ENCODE measurements around the gene SYNGR1. TPM values are rescaled to one million over a fixed set of nuclear protein-coding genes. Genes with fewer than 3 reads are reported as not detected.

Gene SYNGR1
- total and polyA plus RNA-seq, 2 experiments from 2014 or later = 30.9 to 37.0 TPM

DNA sequence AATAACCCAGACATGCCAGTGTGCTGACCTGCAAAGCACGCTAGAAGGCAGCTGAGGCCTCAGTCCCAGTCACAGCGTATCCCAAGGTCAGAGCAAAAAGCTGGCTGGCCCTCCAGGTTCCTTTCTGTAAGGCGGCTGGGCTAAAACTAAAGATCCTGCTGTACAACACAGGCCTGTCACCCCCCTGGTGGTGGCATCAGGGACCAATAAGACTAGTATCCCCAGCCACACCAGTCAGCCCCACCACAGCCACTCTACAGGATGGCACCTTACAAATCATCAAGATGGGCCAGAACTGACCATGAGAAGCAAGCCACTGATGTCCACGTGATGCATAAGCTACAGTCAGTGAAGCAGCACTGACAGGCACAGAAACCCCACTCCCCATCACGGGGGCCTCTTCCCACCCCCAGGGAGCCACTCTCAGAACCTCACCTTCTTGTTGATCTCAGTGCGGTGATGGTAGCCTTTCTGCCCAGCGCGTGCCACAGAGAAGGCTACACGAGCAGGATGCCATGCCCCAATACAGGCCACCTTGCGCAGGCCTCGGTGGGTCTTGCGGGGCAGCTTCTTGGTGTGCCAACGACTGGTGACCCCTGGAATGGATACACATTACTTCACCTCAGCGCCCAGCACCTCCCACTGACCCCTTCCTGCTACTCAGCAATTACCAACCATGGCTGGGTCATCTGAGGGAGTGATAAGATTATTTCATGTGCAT lies 35.4 kb upstream of the SYNGR1 start:
- Histone ChIP-seq H3F3A (replicated peaks; ENCODE audit: low read depth) (peaks cover 94% of the 10 kb centered on the region), H3K4me1 (ENCODE audit: insufficient read depth) (peaks cover 48% of the 10 kb centered on the region), H4K20me1 (replicated peaks; ENCODE audit: insufficient read depth) (peaks cover 61% of the 10 kb centered on the region), H3K9me2 (ENCODE audit: insufficient read depth) (no peaks in the 10 kb centered on the region), H2AFZ (no peak overlapping the region), H3K4me2 (peak overlapping the region; percentile 100; the same call in 1 of the 2 replicates), H3K36me3 (ENCODE audit: insufficient read depth) (peaks cover 68% of the 10 kb centered on the region), H3K27me3 (ENCODE audit: insufficient read depth) (no peaks in the 10 kb centered on the region), H3K79me2 (replicated peaks; ENCODE audit: insufficient read depth) (peaks cover 49% of the 10 kb centered on the region), H3K4me3 (peak overlapping the region; percentile 98; the same call in 1 of the 2 replicates), H3K27ac (ENCODE audit: low read depth) (peak overlapping the region; percentile 99)
- H3K36me3 Mint-ChIP-seq (ENCODE audit: low read depth) = peaks cover 84% of the 10 kb centered on the region
- H3K4me3 Mint-ChIP-seq = peak overlapping the region; percentile 100
- TF ChIP-seq, protein P1, sequence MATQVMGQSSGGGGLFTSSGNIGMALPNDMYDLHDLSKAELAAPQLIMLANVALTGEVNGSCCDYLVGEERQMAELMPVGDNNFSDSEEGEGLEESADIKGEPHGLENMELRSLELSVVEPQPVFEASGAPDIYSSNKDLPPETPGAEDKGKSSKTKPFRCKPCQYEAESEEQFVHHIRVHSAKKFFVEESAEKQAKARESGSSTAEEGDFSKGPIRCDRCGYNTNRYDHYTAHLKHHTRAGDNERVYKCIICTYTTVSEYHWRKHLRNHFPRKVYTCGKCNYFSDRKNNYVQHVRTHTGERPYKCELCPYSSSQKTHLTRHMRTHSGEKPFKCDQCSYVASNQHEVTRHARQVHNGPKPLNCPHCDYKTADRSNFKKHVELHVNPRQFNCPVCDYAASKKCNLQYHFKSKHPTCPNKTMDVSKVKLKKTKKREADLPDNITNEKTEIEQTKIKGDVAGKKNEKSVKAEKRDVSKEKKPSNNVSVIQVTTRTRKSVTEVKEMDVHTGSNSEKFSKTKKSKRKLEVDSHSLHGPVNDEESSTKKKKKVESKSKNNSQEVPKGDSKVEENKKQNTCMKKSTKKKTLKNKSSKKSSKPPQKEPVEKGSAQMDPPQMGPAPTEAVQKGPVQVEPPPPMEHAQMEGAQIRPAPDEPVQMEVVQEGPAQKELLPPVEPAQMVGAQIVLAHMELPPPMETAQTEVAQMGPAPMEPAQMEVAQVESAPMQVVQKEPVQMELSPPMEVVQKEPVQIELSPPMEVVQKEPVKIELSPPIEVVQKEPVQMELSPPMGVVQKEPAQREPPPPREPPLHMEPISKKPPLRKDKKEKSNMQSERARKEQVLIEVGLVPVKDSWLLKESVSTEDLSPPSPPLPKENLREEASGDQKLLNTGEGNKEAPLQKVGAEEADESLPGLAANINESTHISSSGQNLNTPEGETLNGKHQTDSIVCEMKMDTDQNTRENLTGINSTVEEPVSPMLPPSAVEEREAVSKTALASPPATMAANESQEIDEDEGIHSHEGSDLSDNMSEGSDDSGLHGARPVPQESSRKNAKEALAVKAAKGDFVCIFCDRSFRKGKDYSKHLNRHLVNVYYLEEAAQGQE (IDR thresholded peaks at IDR 0.05; ENCODE audit: unreplicated experiment) = no peak
- TF ChIP-seq CREB1 (CRISPR knock-in tag; IDR thresholded peaks at IDR 0.05; ENCODE audit: low read depth) = no peak
- TF ChIP-seq, protein P2, sequence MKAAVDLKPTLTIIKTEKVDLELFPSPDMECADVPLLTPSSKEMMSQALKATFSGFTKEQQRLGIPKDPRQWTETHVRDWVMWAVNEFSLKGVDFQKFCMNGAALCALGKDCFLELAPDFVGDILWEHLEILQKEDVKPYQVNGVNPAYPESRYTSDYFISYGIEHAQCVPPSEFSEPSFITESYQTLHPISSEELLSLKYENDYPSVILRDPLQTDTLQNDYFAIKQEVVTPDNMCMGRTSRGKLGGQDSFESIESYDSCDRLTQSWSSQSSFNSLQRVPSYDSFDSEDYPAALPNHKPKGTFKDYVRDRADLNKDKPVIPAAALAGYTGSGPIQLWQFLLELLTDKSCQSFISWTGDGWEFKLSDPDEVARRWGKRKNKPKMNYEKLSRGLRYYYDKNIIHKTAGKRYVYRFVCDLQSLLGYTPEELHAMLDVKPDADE (IDR thresholded peaks at IDR 0.05) = no peak
- TF ChIP-seq NANOG (IDR thresholded peaks at IDR 0.05; ENCODE audit: borderline replicate concordance) = no peak
- no peak for TF ChIP-seq ZNF331 (CRISPR knock-in tag; IDR thresholded peaks at IDR 0.05; ENCODE audit: low read depth)
- no peak for TF ChIP-seq EZH2 (IDR thresholded peaks at IDR 0.05; ENCODE audit: low read depth, unreplicated experiment)
- TF ChIP-seq, protein P3, sequence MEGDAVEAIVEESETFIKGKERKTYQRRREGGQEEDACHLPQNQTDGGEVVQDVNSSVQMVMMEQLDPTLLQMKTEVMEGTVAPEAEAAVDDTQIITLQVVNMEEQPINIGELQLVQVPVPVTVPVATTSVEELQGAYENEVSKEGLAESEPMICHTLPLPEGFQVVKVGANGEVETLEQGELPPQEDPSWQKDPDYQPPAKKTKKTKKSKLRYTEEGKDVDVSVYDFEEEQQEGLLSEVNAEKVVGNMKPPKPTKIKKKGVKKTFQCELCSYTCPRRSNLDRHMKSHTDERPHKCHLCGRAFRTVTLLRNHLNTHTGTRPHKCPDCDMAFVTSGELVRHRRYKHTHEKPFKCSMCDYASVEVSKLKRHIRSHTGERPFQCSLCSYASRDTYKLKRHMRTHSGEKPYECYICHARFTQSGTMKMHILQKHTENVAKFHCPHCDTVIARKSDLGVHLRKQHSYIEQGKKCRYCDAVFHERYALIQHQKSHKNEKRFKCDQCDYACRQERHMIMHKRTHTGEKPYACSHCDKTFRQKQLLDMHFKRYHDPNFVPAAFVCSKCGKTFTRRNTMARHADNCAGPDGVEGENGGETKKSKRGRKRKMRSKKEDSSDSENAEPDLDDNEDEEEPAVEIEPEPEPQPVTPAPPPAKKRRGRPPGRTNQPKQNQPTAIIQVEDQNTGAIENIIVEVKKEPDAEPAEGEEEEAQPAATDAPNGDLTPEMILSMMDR (conservative IDR thresholded peaks at IDR 0.05; ENCODE audit: low read depth in 2 of 2) = peak; percentile 5 to 34; a peak in 2 of 4 replicates
- TF ChIP-seq EZH2phosphoT487 (IDR thresholded peaks at IDR 0.05; ENCODE audit: unreplicated experiment) = no peak
- TF ChIP-seq POLR2AphosphoS5 (IDR thresholded peaks at IDR 0.05; ENCODE audit: low read depth) = peak; percentile 21
- TF ChIP-seq STAT1 (IDR thresholded peaks at IDR 0.05; ENCODE audit: unreplicated experiment) = no peak
- H3K9me3 Mint-ChIP-seq = peaks cover 17% of the 10 kb centered on the region
- DNase-seq (ENCODE audit: low spot score) = peak; percentile 47
- H3K27me3 Mint-ChIP-seq (ENCODE audit: insufficient read depth, low read depth, poor library complexity) = peaks cover 78% of the 10 kb centered on the region
- H3K27ac Mint-ChIP-seq = peak overlapping the region; percentile 92
- no peak for ATAC-seq
- H3K4me1 Mint-ChIP-seq = peaks cover 61% of the 10 kb centered on the region
